Measurements from ENCODE around the gene ZFHX3.

The ZFHX3 gene

GRCh38 chr16:72894293-72895151 lies 153.4 kb downstream of the ZFHX3 start:
- FAIRE-seq: peak; percentile 62

GRCh38 chr16:72891291-72892227 lies 156.4 kb downstream of the ZFHX3 start:
- no peak for FAIRE-seq

- FAIRE-seq: no peak
These were observed 157.3 kb downstream of the ZFHX3 start for GRCh38 chr16:72890587-72890986.

GRCh38 chr16:72889616-72890582 lies 158.0 kb downstream of the ZFHX3 start:
- FAIRE-seq: no peak

GRCh38 chr16:72887537-72887936 lies 160.4 kb downstream of the ZFHX3 start:
- no peak for FAIRE-seq

- no peak for FAIRE-seq
These were observed 161.5 kb downstream of the ZFHX3 start for GRCh38 chr16:72886346-72886974.

GRCh38 chr16:72884573-72884972 lies 163.4 kb downstream of the ZFHX3 start:
- FAIRE-seq: no peak

- no peak for FAIRE-seq
These were observed 163.9 kb downstream of the ZFHX3 start for GRCh38 chr16:72884037-72884436.

GRCh38 chr16:72879846-72880245 lies 168.1 kb downstream of the ZFHX3 start:
- no peak for FAIRE-seq

- FAIRE-seq: no peak
These were observed 169.3 kb downstream of the ZFHX3 start for GRCh38 chr16:72878301-72879269.

GRCh38 chr16:72877374-72878028 lies 170.4 kb downstream of the ZFHX3 start:
- FAIRE-seq: no peak

- FAIRE-seq: no peak
These were observed 171.0 kb downstream of the ZFHX3 start for GRCh38 chr16:72876981-72877373.

GRCh38 chr16:72876221-72876620 lies 171.7 kb downstream of the ZFHX3 start:
- FAIRE-seq: no peak

GRCh38 chr16:72875291-72876031 lies 172.5 kb downstream of the ZFHX3 start:
- FAIRE-seq: no peak

GRCh38 chr16:72873853-72874252 lies 174.1 kb downstream of the ZFHX3 start:
- no peak for FAIRE-seq

GRCh38 chr16:72873044-72873443 lies 174.9 kb downstream of the ZFHX3 start:
- FAIRE-seq: peak; percentile 91

GRCh38 chr16:72865835-72866234 lies 182.1 kb downstream of the ZFHX3 start:
- FAIRE-seq: no peak

GRCh38 chr16:72865258-72865657 lies 182.7 kb downstream of the ZFHX3 start:
- no peak for FAIRE-seq

- no peak for FAIRE-seq
These were observed 183.6 kb downstream of the ZFHX3 start for GRCh38 chr16:72864130-72864833.

Measured in endometrium (tissue), 2 donors.